ENCODE results near the gene PLEKHG5. TPM values are rescaled to one million over a fixed set of nuclear protein-coding genes. Genes with fewer than 3 reads are reported as not detected.

Gene PLEKHG5
- total RNA-seq, 4 donors from 2014 or later: 5.8 to 12.0 (median 8.4) TPM

GRCh38 chr1:6474815-6475282, 16.6 kb downstream of the PLEKHG5 start:
- no peaks in the 10 kb centered on the region for H3K9me3 ChIP-seq
- H3K36me3 ChIP-seq: peaks cover 0 to 10% of the 10 kb centered on the region in 2 donors
- H3K4me1 ChIP-seq: no peaks in the 10 kb centered on the region
- 87 to 92% methylated on average over 13 of the region's 13 CpGs for whole genome bisulfite sequencing, 2 donors
- H3K4me3 ChIP-seq (replicated peaks in 1 of 3): no peak overlapping the region
- H3K27me3 ChIP-seq: no peaks in the 10 kb centered on the region
- intact Hi-C loops (cut with DNase I): no loop called here
- H3K27ac ChIP-seq: no peak overlapping the region
- TF ChIP-seq POLR2A (IDR thresholded peaks at IDR 0.05) (no peak), CTCF (IDR thresholded peaks at IDR 0.05) (no peak)
- DNase-seq: no peak

- Histone ChIP-seq H3K4me3 (replicated peaks in 1 of 3) (no peak overlapping the region), H3K36me3 (peaks cover 0 to 12% of the 10 kb centered on the region in 2 donors), H3K27ac (no peak overlapping the region), H3K4me1 (no peaks in the 10 kb centered on the region), H3K27me3 (no peaks in the 10 kb centered on the region), H3K9me3 (no peaks in the 10 kb centered on the region)
- 87 to 89% methylated on average over 11 to 16 of the region's 33 CpGs for WGBS, 2 donors
- intact Hi-C loops (cut with DNase I): no loop called here
- TF ChIP-seq POLR2A (IDR thresholded peaks at IDR 0.05) (no peak), CTCF (IDR thresholded peaks at IDR 0.05) (no peak)
- DNase-seq: no peak
These were observed 17.3 kb downstream of the PLEKHG5 start for GRCh38 chr1:6473974-6474814.

- Histone ChIP-seq H3K27me3 (no peaks in the 10 kb centered on the region), H3K36me3 (peaks cover 0 to 12% of the 10 kb centered on the region in 2 donors), H3K4me3 (replicated peaks in 1 of 3) (no peak overlapping the region), H3K4me1 (no peaks in the 10 kb centered on the region), H3K27ac (no peak overlapping the region), H3K9me3 (no peaks in the 10 kb centered on the region)
- 90 to 93% methylated on average over 4 to 10 of the region's 18 CpGs for WGBS, 2 donors
- intact Hi-C loops (cut with DNase I): no loop called here
- no peak for DNase-seq
- TF ChIP-seq POLR2A (IDR thresholded peaks at IDR 0.05): no peak
- TF ChIP-seq CTCF (IDR thresholded peaks at IDR 0.05): no peak
These were observed 18.3 kb downstream of the PLEKHG5 start for GRCh38 chr1:6473156-6473555.

GRCh38 chr1:6472391-6472790, 19.1 kb downstream of the PLEKHG5 start:
- 96 to 100% methylated on average over 2 to 8 of the region's 10 CpGs for WGBS, 2 donors
- H3K27ac ChIP-seq: no peak overlapping the region
- TF ChIP-seq POLR2A (IDR thresholded peaks at IDR 0.05) (no peak), CTCF (IDR thresholded peaks at IDR 0.05) (no peak)
- no peaks in the 10 kb centered on the region for H3K27me3 ChIP-seq
- intact Hi-C loops (cut with DNase I): no loop called here
- H3K4me1 ChIP-seq: no peaks in the 10 kb centered on the region
- no peak overlapping the region for H3K4me3 ChIP-seq (replicated peaks in 1 of 3)
- peaks cover 0 to 12% of the 10 kb centered on the region in 2 donors for H3K36me3 ChIP-seq
- H3K9me3 ChIP-seq: no peaks in the 10 kb centered on the region
- DNase-seq: no peak

- Histone ChIP-seq H3K36me3 (peaks cover 0 to 12% of the 10 kb centered on the region in 2 donors), H3K4me1 (no peaks in the 10 kb centered on the region), H3K4me3 (replicated peaks in 1 of 3) (no peak overlapping the region), H3K27me3 (no peaks in the 10 kb centered on the region), H3K9me3 (no peaks in the 10 kb centered on the region), H3K27ac (no peak overlapping the region)
- intact Hi-C loops (cut with DNase I): no loop called here
- DNase-seq: no peak
- no peak for TF ChIP-seq POLR2A (IDR thresholded peaks at IDR 0.05)
- no peak for TF ChIP-seq CTCF (IDR thresholded peaks at IDR 0.05)
- 85 to 92% methylated on average over 3 to 7 of the region's 7 CpGs for WGBS, 2 donors
These were observed 19.5 kb downstream of the PLEKHG5 start for GRCh38 chr1:6471970-6472368.
